HepG2 (cell line): Measurements from ENCODE around the gene KIZ. TPM values are rescaled to one million over a fixed set of nuclear protein-coding genes. Genes with fewer than 3 reads are reported as not detected.

Experiments
- BRD4 ChIP-seq: sonication (generic); formaldehyde crosslinking; IDR thresholded peaks from 2 replicates; pipeline ENCODE4 v1.4.0; 2020; ENCODE audit warnings: missing genetic modification reagents
- CENPX ChIP-seq: sonication (generic); formaldehyde crosslinking; IDR thresholded peaks from 2 replicates; pipeline ENCODE4 v1.9.0; 2021; ENCODE audit warnings: mild to moderate bottlenecking, missing genetic modification reagents, moderate library complexity
- ERF ChIP-seq: IDR thresholded peaks from 2 replicates; pipeline ENCODE4 v1.6.1; 2018; ENCODE audit warnings: missing biosample characterization, missing genetic modification reagents
- HNRNPH1 ChIP-seq: fragments of 200-400 bp; formaldehyde crosslinking; optimal IDR thresholded peaks from 2 replicates; pipeline ENCODE3; 2017; ENCODE audit warnings: mild to moderate bottlenecking, low read depth, low read length
- HNRNPUL1 ChIP-seq: fragments of 200-400 bp; formaldehyde crosslinking; IDR thresholded peaks from 2 replicates; pipeline ENCODE4 v1.6.1; 2017; ENCODE audit warnings: low read depth, mild to moderate bottlenecking, low read length, moderate library complexity
- KDM5A ChIP-seq: fragments of 200-600 bp; sonication (generic); IDR thresholded peaks from 2 replicates; pipeline ENCODE4 v1.7.0; 2018; ENCODE audit warnings: antibody characterized with exemption, mild to moderate bottlenecking, low read length, borderline replicate concordance
- KLF11 ChIP-seq: IDR thresholded peaks from 2 replicates; pipeline ENCODE4 v1.6.1; 2016; ENCODE audit warnings: missing compliant biosample characterization
- NR3C1 ChIP-seq: sonication (generic); formaldehyde crosslinking; IDR thresholded peaks from 2 replicates; pipeline ENCODE4 v1.4.0; 2020; ENCODE audit warnings: missing genetic modification reagents
- PTBP1 ChIP-seq: fragments of 200-400 bp; formaldehyde crosslinking; IDR thresholded peaks from 2 replicates; pipeline ENCODE4 v1.6.1; 2018; ENCODE audit warnings: low read length, low read depth; ENCODE audit not compliant: poor library complexity, severe bottlenecking
- STAT5B ChIP-seq: sonication (generic); formaldehyde crosslinking; IDR thresholded peaks from 2 replicates; pipeline ENCODE4 v1.4.0; 2020; ENCODE audit warnings: missing genetic modification reagents
- ZFY ChIP-seq: sonication (generic); formaldehyde crosslinking; IDR thresholded peaks from 2 replicates; pipeline ENCODE4 v1.4.0; 2020; ENCODE audit warnings: missing genetic modification reagents
- ZNF136 ChIP-seq: sonication (generic); formaldehyde crosslinking; IDR thresholded peaks from 2 replicates; pipeline ENCODE4 v1.8.1; 2022; ENCODE audit warnings: low read depth, mild to moderate bottlenecking, moderate library complexity, missing genetic modification reagents
- ZNF160 ChIP-seq: sonication (generic); formaldehyde crosslinking; IDR thresholded peaks from 2 replicates; pipeline ENCODE4 v1.8.0; 2022; ENCODE audit warnings: mild to moderate bottlenecking, inconsistent platforms, missing genetic modification reagents
- ZNF3 ChIP-seq: IDR thresholded peaks from 2 replicates; pipeline ENCODE4 v1.7.0; 2017; ENCODE audit warnings: inconsistent platforms
- ZNF331 ChIP-seq: sonication (generic); formaldehyde crosslinking; IDR thresholded peaks from 2 replicates; pipeline ENCODE4 v1.4.0; 2020; ENCODE audit warnings: missing genetic modification reagents
- ZNF354B ChIP-seq: sonication (generic); formaldehyde crosslinking; IDR thresholded peaks from 2 replicates; pipeline ENCODE4 v1.8.0; 2022; ENCODE audit warnings: mild to moderate bottlenecking, missing genetic modification reagents
- ZNF446 ChIP-seq: sonication (generic); formaldehyde crosslinking; IDR thresholded peaks from 2 replicates; pipeline ENCODE4 v1.5.0; 2020; ENCODE audit warnings: mild to moderate bottlenecking, missing genetic modification reagents
- ZNF619 ChIP-seq: sonication (generic); formaldehyde crosslinking; IDR thresholded peaks from 2 replicates; pipeline ENCODE4 v1.4.0; 2020; ENCODE audit warnings: mild to moderate bottlenecking, missing genetic modification reagents
- polyA plus RNA-seq, 8 experiments: library from polyadenylated mRNA; depleted of rRNA in 3 of 8; stranded (reverse) in 7 of 8; unstranded in 1 of 8; fragments of >200 nt; fragmentation: Illumina TruSeq in 4 of 8; extraction: Trizol in 4 of 8; gene quantifications; 2 replicates each; pipeline versions ENCODE4 v1.2.1 to v1.2.3, GENCODE V29; 2011 to 2016; ENCODE audit warnings: low read depth in 4 of 8, missing spikeins in 1 of 8, mixed read lengths in 1 of 8; ENCODE audit not compliant: insufficient read depth in 1 of 8
- total RNA-seq, 5 experiments: library from RNA; depleted of rRNA; stranded (reverse); fragments of >200 nt; fragmentation: Illumina TruSeq; extraction: Trizol; gene quantifications; 2 replicates each; pipeline ENCODE4 v1.2.3, GENCODE V29; 2016; ENCODE audit warnings: low read depth in 1 of 5
- TF ChIP-seq, protein P1 (sequence below), 2 experiments: sonication (generic) in 1 of 2; formaldehyde crosslinking in 1 of 2; IDR thresholded peaks; 2 replicates each; pipeline versions ENCODE4 v1.4.0 to v1.6.1; 2016 to 2020; ENCODE audit warnings: borderline replicate concordance in 1 of 2, low read depth in 1 of 2, mild to moderate bottlenecking in 1 of 2, missing genetic modification reagents in 1 of 2
- TF ChIP-seq, protein P2 (sequence below): sonication (generic); formaldehyde crosslinking; IDR thresholded peaks from 2 replicates; pipeline ENCODE4 v1.8.1; 2023; ENCODE audit warnings: mild to moderate bottlenecking, missing genetic modification reagents, borderline replicate concordance
- TF ChIP-seq, protein P3 (sequence below): sonication (generic); formaldehyde crosslinking; IDR thresholded peaks from 2 replicates; pipeline ENCODE4 v1.4.0; 2020; ENCODE audit warnings: mild to moderate bottlenecking, missing genetic modification reagents

Gene KIZ
- total and polyA plus RNA-seq, 2 of the 13 experiments (the other 11 are each of a cell fraction or from before 2014, with no cell fraction given), result 46.3 to 114 TPM

DNA sequence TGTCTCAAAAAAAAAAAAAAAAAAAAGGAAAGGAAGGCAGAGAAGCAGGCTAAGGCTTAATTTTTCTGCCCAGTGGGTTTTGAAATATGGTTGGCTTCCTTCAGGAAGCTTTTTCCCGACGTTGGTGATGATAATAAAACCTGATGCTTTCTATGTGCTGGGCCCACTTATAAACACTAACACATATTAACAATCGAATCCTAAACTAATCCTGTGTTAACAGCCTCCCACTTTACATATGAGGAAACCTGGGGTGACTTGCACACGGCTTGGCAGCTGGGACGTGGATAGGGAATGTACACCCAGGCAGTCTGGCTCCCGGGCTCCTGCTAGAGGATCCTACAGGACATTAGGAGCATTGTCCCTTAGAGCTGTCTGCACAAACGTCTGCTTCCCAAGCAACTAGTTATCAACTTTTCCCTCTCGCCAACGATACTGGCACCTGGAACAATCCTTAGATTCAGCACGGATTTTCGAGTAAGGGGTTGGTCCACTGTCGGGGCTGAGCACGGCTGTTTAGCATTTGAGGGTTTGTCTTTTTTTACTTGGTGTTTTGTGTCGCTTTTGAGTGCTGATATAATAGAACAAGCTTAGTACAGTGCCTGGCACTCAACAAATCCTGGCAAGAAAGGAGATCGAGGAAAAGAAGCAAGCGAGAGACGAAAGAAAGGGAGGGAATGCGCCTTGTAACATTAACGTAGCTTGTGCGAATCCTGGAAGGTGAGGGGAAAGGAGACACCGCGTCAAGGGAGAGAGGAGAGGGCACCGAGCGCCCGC lies 622 bp upstream of the KIZ start (continued):
- TF ChIP-seq, protein P1, sequence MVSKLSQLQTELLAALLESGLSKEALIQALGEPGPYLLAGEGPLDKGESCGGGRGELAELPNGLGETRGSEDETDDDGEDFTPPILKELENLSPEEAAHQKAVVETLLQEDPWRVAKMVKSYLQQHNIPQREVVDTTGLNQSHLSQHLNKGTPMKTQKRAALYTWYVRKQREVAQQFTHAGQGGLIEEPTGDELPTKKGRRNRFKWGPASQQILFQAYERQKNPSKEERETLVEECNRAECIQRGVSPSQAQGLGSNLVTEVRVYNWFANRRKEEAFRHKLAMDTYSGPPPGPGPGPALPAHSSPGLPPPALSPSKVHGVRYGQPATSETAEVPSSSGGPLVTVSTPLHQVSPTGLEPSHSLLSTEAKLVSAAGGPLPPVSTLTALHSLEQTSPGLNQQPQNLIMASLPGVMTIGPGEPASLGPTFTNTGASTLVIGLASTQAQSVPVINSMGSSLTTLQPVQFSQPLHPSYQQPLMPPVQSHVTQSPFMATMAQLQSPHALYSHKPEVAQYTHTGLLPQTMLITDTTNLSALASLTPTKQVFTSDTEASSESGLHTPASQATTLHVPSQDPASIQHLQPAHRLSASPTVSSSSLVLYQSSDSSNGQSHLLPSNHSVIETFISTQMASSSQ (IDR thresholded peaks at IDR 0.05; ENCODE audit: low read depth), result no peak
- TF ChIP-seq, protein P1 (CRISPR knock-in tag; IDR thresholded peaks at IDR 0.05; ENCODE audit: borderline replicate concordance), result no peak
- TF ChIP-seq ERF (CRISPR knock-in tag), result peak; percentile 38
- TF ChIP-seq NR3C1 (CRISPR knock-in tag), result no peak
- 0 out of 2 replicates have a peak, but pooled peaks have one; percentile 66 for TF ChIP-seq STAT5B (CRISPR knock-in tag)
- TF ChIP-seq HNRNPH1, result no peak
- no peak for TF ChIP-seq ZFY (CRISPR knock-in tag)
- no peak for TF ChIP-seq ZNF160 (CRISPR knock-in tag)
- no peak for TF ChIP-seq CENPX (CRISPR knock-in tag)
- no peak for TF ChIP-seq ZNF354B (CRISPR knock-in tag)
- TF ChIP-seq BRD4 (CRISPR knock-in tag), result 0 out of 2 replicates have a peak, but pooled peaks have one; percentile 73
- TF ChIP-seq ZNF331, result no peak
- no peak for TF ChIP-seq PTBP1
- no peak; the same call in 1 of the 2 replicates for TF ChIP-seq KLF11 (CRISPR knock-in tag)
- TF ChIP-seq, protein P2, sequence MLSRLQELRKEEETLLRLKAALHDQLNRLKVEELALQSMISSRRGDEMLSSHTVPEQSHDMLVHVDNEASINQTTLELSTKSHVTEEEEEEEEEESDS, result no peak
- TF ChIP-seq HNRNPUL1, result no peak
- TF ChIP-seq ZNF446 (CRISPR knock-in tag), result no peak
- TF ChIP-seq, protein P3, sequence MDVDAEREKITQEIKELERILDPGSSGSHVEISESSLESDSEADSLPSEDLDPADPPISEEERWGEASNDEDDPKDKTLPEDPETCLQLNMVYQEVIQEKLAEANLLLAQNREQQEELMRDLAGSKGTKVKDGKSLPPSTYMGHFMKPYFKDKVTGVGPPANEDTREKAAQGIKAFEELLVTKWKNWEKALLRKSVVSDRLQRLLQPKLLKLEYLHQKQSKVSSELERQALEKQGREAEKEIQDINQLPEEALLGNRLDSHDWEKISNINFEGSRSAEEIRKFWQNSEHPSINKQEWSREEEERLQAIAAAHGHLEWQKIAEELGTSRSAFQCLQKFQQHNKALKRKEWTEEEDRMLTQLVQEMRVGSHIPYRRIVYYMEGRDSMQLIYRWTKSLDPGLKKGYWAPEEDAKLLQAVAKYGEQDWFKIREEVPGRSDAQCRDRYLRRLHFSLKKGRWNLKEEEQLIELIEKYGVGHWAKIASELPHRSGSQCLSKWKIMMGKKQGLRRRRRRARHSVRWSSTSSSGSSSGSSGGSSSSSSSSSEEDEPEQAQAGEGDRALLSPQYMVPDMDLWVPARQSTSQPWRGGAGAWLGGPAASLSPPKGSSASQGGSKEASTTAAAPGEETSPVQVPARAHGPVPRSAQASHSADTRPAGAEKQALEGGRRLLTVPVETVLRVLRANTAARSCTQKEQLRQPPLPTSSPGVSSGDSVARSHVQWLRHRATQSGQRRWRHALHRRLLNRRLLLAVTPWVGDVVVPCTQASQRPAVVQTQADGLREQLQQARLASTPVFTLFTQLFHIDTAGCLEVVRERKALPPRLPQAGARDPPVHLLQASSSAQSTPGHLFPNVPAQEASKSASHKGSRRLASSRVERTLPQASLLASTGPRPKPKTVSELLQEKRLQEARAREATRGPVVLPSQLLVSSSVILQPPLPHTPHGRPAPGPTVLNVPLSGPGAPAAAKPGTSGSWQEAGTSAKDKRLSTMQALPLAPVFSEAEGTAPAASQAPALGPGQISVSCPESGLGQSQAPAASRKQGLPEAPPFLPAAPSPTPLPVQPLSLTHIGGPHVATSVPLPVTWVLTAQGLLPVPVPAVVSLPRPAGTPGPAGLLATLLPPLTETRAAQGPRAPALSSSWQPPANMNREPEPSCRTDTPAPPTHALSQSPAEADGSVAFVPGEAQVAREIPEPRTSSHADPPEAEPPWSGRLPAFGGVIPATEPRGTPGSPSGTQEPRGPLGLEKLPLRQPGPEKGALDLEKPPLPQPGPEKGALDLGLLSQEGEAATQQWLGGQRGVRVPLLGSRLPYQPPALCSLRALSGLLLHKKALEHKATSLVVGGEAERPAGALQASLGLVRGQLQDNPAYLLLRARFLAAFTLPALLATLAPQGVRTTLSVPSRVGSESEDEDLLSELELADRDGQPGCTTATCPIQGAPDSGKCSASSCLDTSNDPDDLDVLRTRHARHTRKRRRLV (CRISPR knock-in tag), result peak; percentile 14; the same call in 1 of the 2 replicates
- TF ChIP-seq ZNF3 (CRISPR knock-in tag), result no peak
- no peak for TF ChIP-seq ZNF136 (CRISPR knock-in tag)
- TF ChIP-seq KDM5A, result peak; percentile 73; the same call in 1 of the 2 replicates
- no peak for TF ChIP-seq ZNF619 (CRISPR knock-in tag)
